Astrocyte (in vitro differentiated cells and primary cell): ENCODE measurements around the gene FRRS1. TPM values are rescaled to one million over a fixed set of nuclear protein-coding genes. Genes with fewer than 3 reads are reported as not detected.

ENCODE experiments used
- DNase-seq: peaks from one replicate; pipeline ENCODE4 v3.0.0-alpha.2; 2010; ENCODE audit warnings: low read depth
- FAIRE-seq: peaks from 2 replicates; lab custom pipeline; 2011; peaks lifted over from hg19 to GRCh38; lab: Jason Lieb, UNC
- H2AFZ ChIP-seq: 2 replicates; pipeline ENCODE4 v1.6.0; 2012; ENCODE audit warnings: low read depth, low read length, inconsistent platforms
- H3K27ac ChIP-seq: 2 replicates; pipeline ENCODE4 v1.5.1; 2011; ENCODE audit warnings: low read depth, low read length, inconsistent platforms
- H3K27me3 ChIP-seq: 2 replicates; pipeline ENCODE4 v1.6.0; 2011; ENCODE audit warnings: low read length, inconsistent platforms; ENCODE audit not compliant: insufficient read depth
- H3K36me3 ChIP-seq: 2 replicates; pipeline ENCODE4 v1.5.1; 2011; ENCODE audit warnings: low read length, inconsistent platforms; ENCODE audit not compliant: insufficient read depth
- H3K4me1 ChIP-seq: 2 replicates; pipeline ENCODE4 v1.5.1; 2011; ENCODE audit warnings: low read length, inconsistent platforms; ENCODE audit not compliant: insufficient read depth
- H3K4me2 ChIP-seq: 2 replicates; pipeline ENCODE4 v1.6.0; 2012; ENCODE audit warnings: low read length, inconsistent platforms
- H3K4me3 ChIP-seq: 2 replicates; pipeline ENCODE4 v1.5.1; 2011; ENCODE audit warnings: low read depth, mild to moderate bottlenecking, low read length, inconsistent platforms; ENCODE audit not compliant: insufficient read depth
- H3K79me2 ChIP-seq: 2 replicates; pipeline ENCODE4 v1.6.0; 2012; ENCODE audit warnings: mild to moderate bottlenecking, low read length, inconsistent platforms; ENCODE audit not compliant: insufficient read depth
- H3K9ac ChIP-seq: 2 replicates; pipeline ENCODE4 v1.6.0; 2012; ENCODE audit warnings: mild to moderate bottlenecking, low read length, inconsistent platforms
- H3K9me3 ChIP-seq: 2 replicates; pipeline ENCODE4 v1.5.1; 2012; ENCODE audit warnings: low read depth, mild to moderate bottlenecking, low read length, inconsistent platforms; ENCODE audit not compliant: insufficient read depth
- H4K20me1 ChIP-seq: 2 replicates; pipeline ENCODE4 v1.6.0; 2012; ENCODE audit warnings: low read length, inconsistent platforms; ENCODE audit not compliant: insufficient read depth
- H3K27ac Mint-ChIP-seq: one replicate; pipeline ENCODE4 v1.8.0; 2021; ENCODE audit warnings: mild to moderate bottlenecking, mixed read lengths; ENCODE audit not compliant: unreplicated experiment
- H3K27me3 Mint-ChIP-seq: one replicate; pipeline ENCODE4 v1.8.0; 2021; ENCODE audit warnings: low read depth, mixed read lengths; ENCODE audit not compliant: unreplicated experiment
- H3K36me3 Mint-ChIP-seq: one replicate; pipeline ENCODE4 v1.8.0; 2021; ENCODE audit warnings: low read depth, mixed read lengths; ENCODE audit not compliant: unreplicated experiment
- H3K4me1 Mint-ChIP-seq: one replicate; pipeline ENCODE4 v1.8.0; 2021; ENCODE audit warnings: low read depth, mixed read lengths; ENCODE audit not compliant: unreplicated experiment
- H3K4me3 Mint-ChIP-seq: one replicate; pipeline ENCODE4 v1.8.0; 2021; ENCODE audit warnings: mild to moderate bottlenecking, moderate library complexity, mixed read lengths; ENCODE audit not compliant: unreplicated experiment
- H3K9me3 Mint-ChIP-seq: one replicate; pipeline ENCODE4 v1.8.0; 2021; ENCODE audit warnings: mild to moderate bottlenecking, mixed read lengths; ENCODE audit not compliant: unreplicated experiment
- EZH2 ChIP-seq: IDR thresholded peaks from 2 replicates; pipeline ENCODE4 v1.6.1; 2012; ENCODE audit warnings: mild to moderate bottlenecking, low read length, inconsistent platforms; ENCODE audit not compliant: insufficient read depth
- total RNA-seq: library from RNA; stranded (reverse); gene quantifications from 2 replicates; pipeline ENCODE4 v1.2.1, GENCODE V29; 2021
- TF ChIP-seq, protein P1 (sequence below): IDR thresholded peaks from 2 replicates; pipeline ENCODE4 v1.5.1; 2011; ENCODE audit warnings: low read depth, mild to moderate bottlenecking, inconsistent platforms, low read length, moderate library complexity; ENCODE audit not compliant: insufficient read depth

FRRS1 gene
- total RNA-seq, 1 donor from 2014 or later = 4.5 TPM

GRCh38 chr1:99665212-99665611, 101.2 kb downstream of the FRRS1 start:
- H3K9ac ChIP-seq = no peak overlapping the region
- H3K36me3 Mint-ChIP-seq = no peaks in the 10 kb centered on the region
- H3K4me1 Mint-ChIP-seq = no peaks in the 10 kb centered on the region
- H3K36me3 ChIP-seq = no peaks in the 10 kb centered on the region
- FAIRE-seq = no peak
- no peak overlapping the region for H3K4me2 ChIP-seq
- H3K4me3 ChIP-seq = no peak overlapping the region
- no peaks in the 10 kb centered on the region for H3K4me1 ChIP-seq
- H4K20me1 ChIP-seq = no peaks in the 10 kb centered on the region
- no peaks in the 10 kb centered on the region for H3K27me3 Mint-ChIP-seq
- no peaks in the 10 kb centered on the region for H3K9me3 Mint-ChIP-seq
- no peaks in the 10 kb centered on the region for H3K9me3 ChIP-seq
- no peak overlapping the region for H3K27ac Mint-ChIP-seq
- no peak overlapping the region for H3K4me3 Mint-ChIP-seq
- DNase-seq = no peak
- no peak overlapping the region for H2AFZ ChIP-seq
- no peaks in the 10 kb centered on the region for H3K27me3 ChIP-seq
- no peak overlapping the region for H3K27ac ChIP-seq
- TF ChIP-seq, protein P1, sequence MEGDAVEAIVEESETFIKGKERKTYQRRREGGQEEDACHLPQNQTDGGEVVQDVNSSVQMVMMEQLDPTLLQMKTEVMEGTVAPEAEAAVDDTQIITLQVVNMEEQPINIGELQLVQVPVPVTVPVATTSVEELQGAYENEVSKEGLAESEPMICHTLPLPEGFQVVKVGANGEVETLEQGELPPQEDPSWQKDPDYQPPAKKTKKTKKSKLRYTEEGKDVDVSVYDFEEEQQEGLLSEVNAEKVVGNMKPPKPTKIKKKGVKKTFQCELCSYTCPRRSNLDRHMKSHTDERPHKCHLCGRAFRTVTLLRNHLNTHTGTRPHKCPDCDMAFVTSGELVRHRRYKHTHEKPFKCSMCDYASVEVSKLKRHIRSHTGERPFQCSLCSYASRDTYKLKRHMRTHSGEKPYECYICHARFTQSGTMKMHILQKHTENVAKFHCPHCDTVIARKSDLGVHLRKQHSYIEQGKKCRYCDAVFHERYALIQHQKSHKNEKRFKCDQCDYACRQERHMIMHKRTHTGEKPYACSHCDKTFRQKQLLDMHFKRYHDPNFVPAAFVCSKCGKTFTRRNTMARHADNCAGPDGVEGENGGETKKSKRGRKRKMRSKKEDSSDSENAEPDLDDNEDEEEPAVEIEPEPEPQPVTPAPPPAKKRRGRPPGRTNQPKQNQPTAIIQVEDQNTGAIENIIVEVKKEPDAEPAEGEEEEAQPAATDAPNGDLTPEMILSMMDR = no peak
- TF ChIP-seq EZH2 = no peak
- no peaks in the 10 kb centered on the region for H3K79me2 ChIP-seq

- Histone ChIP-seq H2AFZ (no peak overlapping the region), H3K36me3 (no peaks in the 10 kb centered on the region), H3K4me3 (no peak overlapping the region), H4K20me1 (no peaks in the 10 kb centered on the region), H3K27me3 (no peaks in the 10 kb centered on the region), H3K4me2 (no peak overlapping the region), H3K9me3 (no peaks in the 10 kb centered on the region), H3K27ac (no peak overlapping the region), H3K4me1 (no peaks in the 10 kb centered on the region), H3K79me2 (no peaks in the 10 kb centered on the region), H3K9ac (no peak overlapping the region)
- Mint-ChIP-seq H3K36me3 (no peaks in the 10 kb centered on the region), H3K9me3 (no peaks in the 10 kb centered on the region), H3K27me3 (no peaks in the 10 kb centered on the region), H3K4me1 (no peaks in the 10 kb centered on the region), H3K27ac (no peak overlapping the region), H3K4me3 (no peak overlapping the region)
- no peak for FAIRE-seq
- DNase-seq = no peak
- no peak for TF ChIP-seq EZH2
- TF ChIP-seq, protein P1 = no peak
Observed at GRCh38 chr1:99663501-99663900, 102.9 kb downstream of the FRRS1 start.

GRCh38 chr1:99662539-99663080, 103.8 kb downstream of the FRRS1 start:
- no peaks in the 10 kb centered on the region for H3K36me3 Mint-ChIP-seq
- DNase-seq (no peak), FAIRE-seq (no peak)
- H3K4me3 ChIP-seq = no peak overlapping the region
- H3K9me3 Mint-ChIP-seq = no peaks in the 10 kb centered on the region
- TF ChIP-seq, protein P1 = no peak
- TF ChIP-seq EZH2 = no peak
- H2AFZ ChIP-seq = no peak overlapping the region
- no peaks in the 10 kb centered on the region for H3K4me1 Mint-ChIP-seq
- H3K79me2 ChIP-seq = no peaks in the 10 kb centered on the region
- H3K4me1 ChIP-seq = no peaks in the 10 kb centered on the region
- no peak overlapping the region for H3K4me3 Mint-ChIP-seq
- H3K27ac ChIP-seq = no peak overlapping the region
- H3K27ac Mint-ChIP-seq = no peak overlapping the region
- H3K9ac ChIP-seq = no peak overlapping the region
- no peaks in the 10 kb centered on the region for H3K27me3 ChIP-seq
- no peaks in the 10 kb centered on the region for H3K9me3 ChIP-seq
- no peaks in the 10 kb centered on the region for H4K20me1 ChIP-seq
- H3K36me3 ChIP-seq = no peaks in the 10 kb centered on the region
- H3K4me2 ChIP-seq = no peak overlapping the region
- no peaks in the 10 kb centered on the region for H3K27me3 Mint-ChIP-seq
